ENCODE measurements around the gene ATF5.

The ATF5 gene

GRCh38 chr19:49929121-49929610, at the start of gene ATF5, which contains the start of gene NUP62:
Gene ATF5 (plus strand): TSS chr19:49929205. CDS start chr19:49930851, 1,646 bp downstream.
Gene NUP62 (minus strand): TSS chr19:49929504. CDS start chr19:49909807, 19,697 bp downstream.
- DNase-seq: peak; percentile 93 to 94

GRCh38 chr19:49879243-49879963, 49.6 kb upstream of the ATF5 start:
- no peak for DNase-seq

GRCh38 chr19:49880162-49880869, 48.7 kb upstream of the ATF5 start:
- DNase-seq: no peak

- DNase-seq: no peak
These were observed 47.8 kb upstream of the ATF5 start for GRCh38 chr19:49881186-49881585.

GRCh38 chr19:49881672-49882394, 47.2 kb upstream of the ATF5 start:
- DNase-seq: no peak

GRCh38 chr19:49882643-49883042, 46.4 kb upstream of the ATF5 start:
- DNase-seq: no peak

- no peak for DNase-seq
These were observed 45.9 kb upstream of the ATF5 start for GRCh38 chr19:49883094-49883493.

GRCh38 chr19:49884109-49884508, 44.9 kb upstream of the ATF5 start:
- DNase-seq: no peak

- no peak for DNase-seq
These were observed 44.2 kb upstream of the ATF5 start for GRCh38 chr19:49884760-49885159.

GRCh38 chr19:49887037-49887664, 41.9 kb upstream of the ATF5 start:
- DNase-seq: no peak

- no peak for DNase-seq
These were observed 41.1 kb upstream of the ATF5 start for GRCh38 chr19:49887665-49888509.

- no peak for DNase-seq
These were observed 40.5 kb upstream of the ATF5 start for GRCh38 chr19:49888510-49888824.

GRCh38 chr19:49889038-49889686, 39.8 kb upstream of the ATF5 start:
- DNase-seq: no peak

GRCh38 chr19:49889687-49890348, 39.2 kb upstream of the ATF5 start:
- DNase-seq: peak; percentile 74 to 76

GRCh38 chr19:49890349-49891311, 38.4 kb upstream of the ATF5 start:
- peak; percentile 72 to 73 for DNase-seq

- DNase-seq: no peak
These were observed 37.6 kb upstream of the ATF5 start for GRCh38 chr19:49891393-49891792.

GRCh38 chr19:49892716-49893115, 36.3 kb upstream of the ATF5 start:
- DNase-seq: no peak

GRCh38 chr19:49894011-49894664, 34.9 kb upstream of the ATF5 start:
- DNase-seq: no peak

- no peak for DNase-seq
These were observed 34.0 kb upstream of the ATF5 start for GRCh38 chr19:49894879-49895565.

All from activated CD4-positive, alpha-beta T cell treated with anti-CD3 and anti-CD28 coated beads for 4 hours (primary cell).